Psoas muscle (tissue), 8 donors: ENCODE measurements around the gene TOR4A. TPM values are rescaled to one million over a fixed set of nuclear protein-coding genes. Genes with fewer than 3 reads are reported as not detected.

Experiments used
- ATAC-seq, 4 donors: fragments of 200-7000 bp; cut with Tn5 transposase; one replicate each; pipeline ENCODE4 v1.9.1; 2020; ENCODE audit warnings: moderate library complexity in 3 of 4, mild to moderate bottlenecking in 2 of 4
- DNase-seq, 2 donors: peaks; one replicate each; pipeline ENCODE4 v3.0.0-alpha.2; 2020
- H3K27ac ChIP-seq: fragments of 200-600 bp; one replicate; pipeline ENCODE4 v1.8.0; 2022
- H3K27me3 ChIP-seq, 3 donors: fragments of 200-600 bp in 1 of 3; one replicate each; pipeline versions ENCODE4 v1.6.1 to v1.8.0; 2013 to 2022; ENCODE audit warnings: low read length in 2 of 3, mild to moderate bottlenecking in 2 of 3, moderate library complexity in 1 of 3; ENCODE audit not compliant: insufficient read depth in 3 of 3
- H3K36me3 ChIP-seq, 2 donors: fragments of 200-600 bp in 1 of 2; one replicate each; pipeline versions ENCODE4 v1.6.1 to v1.8.0; 2013 to 2022; ENCODE audit warnings: low read depth in 1 of 2, mild to moderate bottlenecking in 1 of 2, moderate library complexity in 1 of 2; ENCODE audit not compliant: insufficient read depth in 1 of 2
- H3K4me1 ChIP-seq: fragments of 200-600 bp; one replicate; pipeline ENCODE4 v1.8.0; 2022
- H3K4me3 ChIP-seq: fragments of 200-600 bp; one replicate; pipeline ENCODE4 v1.8.0; 2022; ENCODE audit warnings: mild to moderate bottlenecking
- H3K9me3 ChIP-seq: fragments of 200-600 bp; one replicate; pipeline ENCODE4 v1.8.0; 2022
- CTCF ChIP-seq: fragments of 200-600 bp; IDR thresholded peaks from one replicate; pipeline ENCODE4 v1.8.0; 2022; ENCODE audit warnings: antibody characterized with exemption
- WGBS, 3 donors: extraction: QIAGEN DNeasy Blood & Tissue Kit; methylation state at CpG; one replicate each; pipeline versions ENCODE4 v1.1.6 to v1.1.7; 2013; 5-methylcytosine and 5-hydroxymethylcytosine counted together
- intact Hi-C, 2 donors: fragments of 100-400 bp; cut with DNase I; formaldehyde crosslinking; loops; one replicate each; pipeline versions ENCODE4 v1.11.0 to v1.14.2; 2022
- polyA plus RNA-seq, 3 donors: library from polyadenylated mRNA; stranded (reverse); fragments of 200-250 nt; gene quantifications; one replicate each; pipeline ENCODE4 v1.2.3, GENCODE V29; 2013
- total RNA-seq, 4 donors: library from RNA; stranded (reverse); fragmentation: NEBNext Ultra II Directional in 2 of 4; extraction: Animal tissue kit (Norgen Biotek cat#: 25700) in 2 of 4; gene quantifications; one replicate each; pipeline versions ENCODE4 v1.2.1 to v1.2.4, GENCODE V29; 2021 to 2023
- donor health status: healthy with polysubstance abuse.
- donor health status: DM: no; HTN: no; CAD: no; lungs with moderate emphysema.
- donor health status: Bipolar disorder and iron deficiency.
- donor health status: healthy.
- donor health status: DM: yes; HTN: yes; CAD: no.
- donor health status: DM: no; HTN: no; CAD: no.
- donor health status: DM: no; HTN: no; CAD: no.
- donor health status: DM: yes; HTN: yes; CAD: no.

The TOR4A gene
- total and polyA plus RNA-seq, 7 donors: 0.77 to 2.3 (median 2.1) TPM

- Histone ChIP-seq H3K9me3 (no peaks in the 10 kb centered on the region), H3K27ac (no peak overlapping the region), H3K4me1 (no peaks in the 10 kb centered on the region), H3K36me3 (no peaks in the 10 kb centered on the region), H3K27me3 (peaks cover 0 to 32% (median 15%) of the 10 kb centered on the region in 3 donors), H3K4me3 (no peak overlapping the region)
- DNase-seq: no peak
- intact Hi-C loops: loop anchor here in 1 of 2 donors (5.0 kb wide), 1 partner anchor 43 kb away; the partner anchor contains the start of genes ANAPC2 and SSNA1
- no peak for ATAC-seq
- WGBS, 3 donors: 50 to 52% (median 52%) methylated on average over 25 to 31 of the region's 31 CpGs
- TF ChIP-seq CTCF: no peak
Measured at GRCh38 chr9:137229903-137230704, 47.4 kb upstream of the TOR4A start.

GRCh38 chr9:137230705-137231371 is 46.7 kb upstream of the TOR4A start, which contains the start of gene SLC34A3:
TSS of gene SLC34A3 (plus strand) at chr9:137230901. CDS start at chr9:137231703, 802 bp downstream.
- Histone ChIP-seq H3K27me3 (peaks cover 0 to 32% (median 15%) of the 10 kb centered on the region in 3 donors), H3K9me3 (no peaks in the 10 kb centered on the region), H3K36me3 (no peaks in the 10 kb centered on the region), H3K4me3 (no peak within 1 kb of the TSS), H3K27ac (no peak within 1 kb of the TSS), H3K4me1 (peaks cover under 1% of the 10 kb centered on the region)
- intact Hi-C loops: no loop called here
- DNase-seq (no peak), ATAC-seq (no peak)
- TF ChIP-seq CTCF: no peak
- 63 to 68% (median 65%) methylated on average over 14 of the region's 14 CpGs for WGBS, 3 donors

- intact Hi-C loops: no loop called here
- H3K4me3 ChIP-seq: no peak overlapping the region
- no peaks in the 10 kb centered on the region for H3K9me3 ChIP-seq
- ATAC-seq (no peak), DNase-seq (no peak)
- no peaks in the 10 kb centered on the region for H3K36me3 ChIP-seq
- 76 to 83% (median 80%) methylated on average over 23 of the region's 23 CpGs for WGBS, 3 donors
- TF ChIP-seq CTCF: no peak
- H3K4me1 ChIP-seq: peaks cover 6% of the 10 kb centered on the region
- H3K27ac ChIP-seq: no peak overlapping the region
- peaks cover 0 to 32% (median 15%) of the 10 kb centered on the region in 3 donors for H3K27me3 ChIP-seq
Measured at GRCh38 chr9:137231372-137232039, 46.0 kb upstream of the TOR4A start.

- ATAC-seq: no peak
- Histone ChIP-seq H3K36me3 (no peaks in the 10 kb centered on the region), H3K9me3 (no peaks in the 10 kb centered on the region), H3K27me3 (peaks cover 0 to 29% (median 15%) of the 10 kb centered on the region in 3 donors), H3K4me1 (peaks cover 10% of the 10 kb centered on the region), H3K4me3 (no peak overlapping the region), H3K27ac (no peak overlapping the region)
- intact Hi-C loops: no loop called here
- no peak for DNase-seq
- TF ChIP-seq CTCF: no peak
- 53 to 59% (median 53%) methylated on average over 8 to 10 of the region's 10 CpGs for WGBS, 3 donors
Measured at GRCh38 chr9:137232101-137232500, 45.4 kb upstream of the TOR4A start.
